Natural killer cell (primary cell): ENCODE results near the gene PTEN. TPM values are rescaled to one million over a fixed set of nuclear protein-coding genes. Genes with fewer than 3 reads are reported as not detected.
"Not testable (repeated sequence)": the region's sequence is repeated elsewhere in the genome, so short reads cannot be mapped to it uniquely, and the experiment has no call there.

Experiments
- ATAC-seq, 3 donors: fragments of 150-1000 bp in 2 of 3; fragments of 200-7000 bp in 1 of 3; cut with Tn5 transposase; 1 replicate in 1 of 3; 2 replicates in 2 of 3; pipeline ENCODE4 v1.10.0; 2021; ENCODE audit warnings: mild to moderate bottlenecking in 2 of 3, moderate library complexity in 2 of 3
- DNase-seq, 2 donors: peaks; one replicate each; pipeline versions ENCODE4 v3.0.0 to v3.0.0-alpha.2; 2013 to 2021; ENCODE audit warnings: mixed read lengths in 1 of 2
- H3K27ac ChIP-seq: one replicate; pipeline ENCODE4 v1.5.1; 2013; ENCODE audit warnings: mild to moderate bottlenecking, low read length
- H3K27me3 ChIP-seq: one replicate; pipeline ENCODE4 v1.6.1; 2013; ENCODE audit warnings: low read length; ENCODE audit not compliant: control insufficient read depth, insufficient read depth
- H3K36me3 ChIP-seq: one replicate; pipeline ENCODE4 v1.6.1; 2013; ENCODE audit warnings: low read length; ENCODE audit not compliant: control insufficient read depth, insufficient read depth
- H3K4me1 ChIP-seq: one replicate; pipeline ENCODE4 v1.6.1; 2013; ENCODE audit warnings: low read length; ENCODE audit not compliant: control insufficient read depth, insufficient read depth
- H3K4me3 ChIP-seq: one replicate; pipeline ENCODE4 v1.5.1; 2013; ENCODE audit warnings: low read length
- H3K9me3 ChIP-seq: one replicate; pipeline ENCODE4 v1.6.1; 2013; ENCODE audit warnings: low read length; ENCODE audit not compliant: control insufficient read depth, insufficient read depth
- H3K27ac Mint-ChIP-seq, 2 donors: one replicate each; pipeline ENCODE4 v1.8.0; 2022; ENCODE audit warnings: mild to moderate bottlenecking in 2 of 2, mixed read lengths in 2 of 2, moderate library complexity in 1 of 2
- H3K27me3 Mint-ChIP-seq, 2 donors: one replicate each; pipeline ENCODE4 v1.8.0; 2022; ENCODE audit warnings: low read depth in 2 of 2, mixed read lengths in 2 of 2
- H3K36me3 Mint-ChIP-seq: one replicate; pipeline ENCODE4 v1.8.0; 2022; ENCODE audit warnings: mixed read lengths
- H3K4me1 Mint-ChIP-seq, 2 donors: one replicate each; pipeline ENCODE4 v1.8.0; 2022; ENCODE audit warnings: mixed read lengths in 2 of 2
- H3K4me3 Mint-ChIP-seq: one replicate; pipeline ENCODE4 v1.8.0; 2022; ENCODE audit warnings: mild to moderate bottlenecking, moderate library complexity, mixed read lengths
- H3K9me3 Mint-ChIP-seq, 2 donors: one replicate each; pipeline ENCODE4 v1.8.0; 2022; ENCODE audit warnings: mixed read lengths in 2 of 2
- WGBS: methylation state at CpG from one replicate; pipeline ENCODE4 v1.1.7; 2013; ENCODE audit warnings: missing lambda C conversion rate; ENCODE audit not compliant: insufficient coverage; 5-methylcytosine and 5-hydroxymethylcytosine counted together
- intact Hi-C: fragments of 100-400 bp; cut with micrococcal nuclease; formaldehyde crosslinking; loops from one replicate; pipeline ENCODE4 v1.14.2; 2022
- total RNA-seq, 4 donors: library from RNA; stranded (reverse); fragments of 120-200 nt in 1 of 4; gene quantifications; one replicate each; pipeline versions ENCODE4 v1.2.3 to v1.2.4, GENCODE V29; 2013 to 2022
- TF ChIP-seq, protein P1 (sequence below): fragments of 200-600 bp; IDR thresholded peaks from one replicate; pipeline ENCODE4 v1.8.0; 2022; ENCODE audit warnings: antibody characterized with exemption

Gene PTEN
- total RNA-seq, 3 donors from 2014 or later (not counting 1 experiment from before 2014, with no cell fraction given): 107 to 142 (median 121) TPM

DNA sequence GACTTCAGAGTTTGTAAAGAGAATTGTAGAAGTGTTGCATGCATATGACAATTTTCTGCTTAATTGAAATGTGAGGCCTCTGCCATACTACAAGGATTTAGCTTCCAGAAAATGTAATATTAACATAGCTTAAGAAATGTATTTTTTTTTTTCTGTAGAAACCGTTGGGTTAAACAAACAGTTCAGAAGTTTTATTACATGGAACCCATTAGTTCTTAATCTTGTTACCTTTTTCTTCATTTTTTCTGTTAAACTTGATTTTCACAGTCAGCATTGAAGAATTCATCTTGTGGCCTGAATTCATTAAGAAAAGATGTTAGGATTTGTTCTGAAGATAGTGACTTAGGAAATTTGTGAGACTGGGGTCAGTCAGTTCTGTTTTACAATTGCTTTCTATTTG, 4.9 kb downstream of the PTEN start:
- H3K4me1 ChIP-seq: peaks cover 9% of the 10 kb centered on the region
- TF ChIP-seq, protein P1, sequence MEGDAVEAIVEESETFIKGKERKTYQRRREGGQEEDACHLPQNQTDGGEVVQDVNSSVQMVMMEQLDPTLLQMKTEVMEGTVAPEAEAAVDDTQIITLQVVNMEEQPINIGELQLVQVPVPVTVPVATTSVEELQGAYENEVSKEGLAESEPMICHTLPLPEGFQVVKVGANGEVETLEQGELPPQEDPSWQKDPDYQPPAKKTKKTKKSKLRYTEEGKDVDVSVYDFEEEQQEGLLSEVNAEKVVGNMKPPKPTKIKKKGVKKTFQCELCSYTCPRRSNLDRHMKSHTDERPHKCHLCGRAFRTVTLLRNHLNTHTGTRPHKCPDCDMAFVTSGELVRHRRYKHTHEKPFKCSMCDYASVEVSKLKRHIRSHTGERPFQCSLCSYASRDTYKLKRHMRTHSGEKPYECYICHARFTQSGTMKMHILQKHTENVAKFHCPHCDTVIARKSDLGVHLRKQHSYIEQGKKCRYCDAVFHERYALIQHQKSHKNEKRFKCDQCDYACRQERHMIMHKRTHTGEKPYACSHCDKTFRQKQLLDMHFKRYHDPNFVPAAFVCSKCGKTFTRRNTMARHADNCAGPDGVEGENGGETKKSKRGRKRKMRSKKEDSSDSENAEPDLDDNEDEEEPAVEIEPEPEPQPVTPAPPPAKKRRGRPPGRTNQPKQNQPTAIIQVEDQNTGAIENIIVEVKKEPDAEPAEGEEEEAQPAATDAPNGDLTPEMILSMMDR: no peak
- Mint-ChIP-seq H3K36me3 (no peaks in the 10 kb centered on the region), H3K27ac (peak overlapping the region; percentile 78 to 97), H3K9me3 (no peaks in the 10 kb centered on the region), H3K4me1 (peaks cover 66 to 72% of the 10 kb centered on the region in 2 donors), H3K4me3 (peak overlapping the region; percentile 69), H3K27me3 (no peaks in the 10 kb centered on the region)
- ATAC-seq: no peak
- peaks cover 2% of the 10 kb centered on the region for H3K36me3 ChIP-seq
- H3K4me3 ChIP-seq: peak overlapping the region; percentile 13
- intact Hi-C loops: no loop called here
- no peak overlapping the region for H3K27ac ChIP-seq
- WGBS: 0% methylated on average over 1 of the region's 1 CpG
- no peaks in the 10 kb centered on the region for H3K27me3 ChIP-seq
- no peak for DNase-seq
- H3K9me3 ChIP-seq: no peaks in the 10 kb centered on the region

GRCh38 chr10:87869139-87869538, 5.7 kb downstream of the PTEN start:
- H3K36me3 ChIP-seq, intact Hi-C loops, H3K27me3 Mint-ChIP-seq, H3K9me3 Mint-ChIP-seq, H3K27ac ChIP-seq, DNase-seq, H3K4me3 ChIP-seq, ATAC-seq, H3K4me1 ChIP-seq, H3K9me3 ChIP-seq, H3K27me3 ChIP-seq, H3K36me3 Mint-ChIP-seq: not testable (repeated sequence)
- peaks cover 66 to 78% of the 10 kb centered on the region in 2 donors for H3K4me1 Mint-ChIP-seq
- H3K4me3 Mint-ChIP-seq: peak overlapping the region; percentile 69
- 73% methylated on average over 9 of the region's 9 CpGs for WGBS
- H3K27ac Mint-ChIP-seq: peak overlapping the region; percentile 78 to 97

DNA sequence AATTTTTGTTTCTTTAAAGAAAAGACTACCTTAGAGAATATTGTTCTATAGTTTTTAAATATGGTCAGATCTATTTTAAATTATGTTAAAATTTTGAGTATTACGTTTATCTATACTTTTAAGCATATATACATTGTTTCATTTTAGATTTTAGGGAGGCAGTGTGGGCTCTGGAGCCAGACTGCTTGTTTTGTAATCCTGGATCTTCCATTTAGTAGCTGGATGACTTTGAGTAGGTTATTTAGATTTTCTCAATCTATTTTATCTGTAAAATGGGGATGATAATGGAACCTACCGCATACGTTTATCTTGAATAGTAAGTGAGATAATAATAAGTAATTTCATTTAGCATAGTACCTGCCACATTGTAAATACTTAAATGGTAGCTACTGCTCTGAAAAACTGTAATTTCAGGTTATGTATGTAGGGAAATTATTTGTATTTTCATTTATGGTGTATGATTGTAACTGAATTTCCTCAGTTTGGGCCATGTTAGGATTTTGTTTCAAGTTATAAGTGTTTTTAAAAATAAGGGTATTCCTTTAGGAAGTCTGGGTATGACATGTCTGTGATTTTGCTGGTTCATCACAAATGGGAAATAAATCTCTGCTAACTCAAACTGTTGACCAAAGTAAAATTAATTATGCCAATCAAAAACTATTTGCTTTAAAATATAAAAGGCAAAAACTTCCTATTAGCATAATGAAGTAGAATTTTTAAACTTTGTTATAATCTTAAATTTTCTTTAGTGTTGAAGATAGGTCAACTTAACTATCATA, 6.5 kb downstream of the PTEN start:
- no peak overlapping the region for H3K27ac ChIP-seq

DNA sequence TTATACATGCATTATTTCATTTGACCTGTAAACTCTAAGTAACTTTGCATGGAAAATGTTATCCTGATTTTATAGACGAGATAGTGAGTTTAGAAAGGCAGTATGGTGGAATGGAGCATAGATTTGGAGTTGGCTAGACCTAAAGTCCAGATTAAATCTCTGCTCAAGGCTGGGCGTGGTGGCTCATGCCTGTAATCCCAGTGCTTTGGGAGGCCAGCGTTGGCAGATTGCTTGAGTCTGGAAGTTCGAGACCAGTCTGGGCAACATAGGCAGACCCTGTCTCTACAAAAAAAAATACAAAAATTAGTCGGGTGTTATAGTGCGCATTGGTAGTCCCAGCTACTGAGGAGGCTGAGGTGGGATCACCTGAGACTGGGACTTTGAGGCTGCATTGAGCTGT, 9.4 kb downstream of the PTEN start:
- Histone ChIP-seq H3K9me3 (no peaks in the 10 kb centered on the region), H3K4me3 (no peak overlapping the region), H3K4me1 (peaks cover 9% of the 10 kb centered on the region), H3K27ac (no peak overlapping the region), H3K36me3 (peaks cover 2% of the 10 kb centered on the region), H3K27me3 (no peaks in the 10 kb centered on the region)
- DNase-seq (no peak), ATAC-seq (no peak)
- Mint-ChIP-seq H3K36me3 (no peaks in the 10 kb centered on the region), H3K27me3 (no peaks in the 10 kb centered on the region), H3K9me3 (no peaks in the 10 kb centered on the region), H3K4me1 (peaks cover 35 to 49% of the 10 kb centered on the region in 2 donors), H3K4me3 (peak overlapping the region; percentile 9), H3K27ac (no peak overlapping the region)
- intact Hi-C loops: no loop called here
- 98% methylated on average over 6 of the region's 6 CpGs for WGBS
- TF ChIP-seq, protein P1: no peak

More for the DNA sequence above, 6.5 kb downstream of the PTEN start:
- H3K9me3 ChIP-seq: no peaks in the 10 kb centered on the region
- no peak overlapping the region for H3K4me3 ChIP-seq
- TF ChIP-seq, protein P1: no peak
- Mint-ChIP-seq H3K36me3 (no peaks in the 10 kb centered on the region), H3K4me3 (peak overlapping the region; percentile 13), H3K9me3 (no peaks in the 10 kb centered on the region), H3K4me1 (peaks cover 58 to 73% of the 10 kb centered on the region in 2 donors), H3K27ac (peak overlapping the region in 1 of 2 donors; percentile 11), H3K27me3 (no peaks in the 10 kb centered on the region)
- H3K27me3 ChIP-seq: no peaks in the 10 kb centered on the region
- WGBS: no CpG with 5 or more reads among the region's 3 CpGs
- H3K4me1 ChIP-seq: peaks cover 9% of the 10 kb centered on the region
- peaks cover 2% of the 10 kb centered on the region for H3K36me3 ChIP-seq
- no peak for ATAC-seq
- DNase-seq: no peak
- intact Hi-C loops: no loop called here
